ENCODE data around the gene DGLUCY. TPM values are rescaled to one million over a fixed set of nuclear protein-coding genes. Genes with fewer than 3 reads are reported as not detected.
"Not testable (repeated sequence)": the region's sequence is repeated elsewhere in the genome, so short reads cannot be mapped to it uniquely, and the experiment has no call there.

DGLUCY gene
- total RNA-seq, 2 experiments from 2014 or later = 109 to 110 TPM

GRCh38 chr14:91163316-91163715, 49.4 kb downstream of the DGLUCY start:
- no peaks in the 10 kb centered on the region for H3K9me3 Mint-ChIP-seq
- no peak for DNase-seq
- no peaks in the 10 kb centered on the region for H3K27me3 Mint-ChIP-seq
- POLR2A ChIA-PET = no interaction called here
- H3K36me3 Mint-ChIP-seq (ENCODE audit: low read depth) = peaks cover 54% of the 10 kb centered on the region
- no peak overlapping the region for H3K27ac Mint-ChIP-seq
- no peak overlapping the region for H3K4me3 Mint-ChIP-seq
- CTCF ChIA-PET = no interaction called here
- no peaks in the 10 kb centered on the region for H3K4me1 Mint-ChIP-seq

- CTCF ChIA-PET = no interaction called here
Observed at GRCh38 chr14:91164676-91165075, 50.8 kb downstream of the DGLUCY start.

GRCh38 chr14:91167380-91167770, 53.5 kb downstream of the DGLUCY start:
- ChIA-PET CTCF (interaction anchor here (0.9 to 3.2 kb wide), 2 partner anchors 9 to 339 kb away, joined by 5 to 14 read pairs; no protein-coding TSS in a partner anchor), POLR2A (no interaction called here)
- Mint-ChIP-seq H3K27me3 (no peaks in the 10 kb centered on the region), H3K9me3 (no peaks in the 10 kb centered on the region), H3K4me1 (no peaks in the 10 kb centered on the region), H3K36me3 (ENCODE audit: low read depth) (peaks cover 42% of the 10 kb centered on the region), H3K4me3 (no peak overlapping the region), H3K27ac (peak overlapping the region; percentile 28)
- DNase-seq = no peak

More at GRCh38 chr14:91164676-91165075, 50.8 kb downstream of the DGLUCY start:
- POLR2A ChIA-PET = no interaction called here
- H3K27me3 Mint-ChIP-seq = no peaks in the 10 kb centered on the region
- H3K9me3 Mint-ChIP-seq = no peaks in the 10 kb centered on the region
- DNase-seq = no peak
- H3K4me3 Mint-ChIP-seq = no peak overlapping the region
- no peaks in the 10 kb centered on the region for H3K4me1 Mint-ChIP-seq
- peaks cover 55% of the 10 kb centered on the region for H3K36me3 Mint-ChIP-seq (ENCODE audit: low read depth)
- H3K27ac Mint-ChIP-seq = no peak overlapping the region

GRCh38 chr14:91169951-91170350, 56.1 kb downstream of the DGLUCY start:
- CTCF ChIA-PET = interaction anchor here (0.6 to 1.4 kb wide), 2 partner anchors 16 to 24 kb away, joined by 3 read pairs; no protein-coding TSS in a partner anchor
- Mint-ChIP-seq H3K27ac (no peak overlapping the region), H3K4me1 (peaks cover 5% of the 10 kb centered on the region), H3K27me3 (no peaks in the 10 kb centered on the region), H3K36me3 (ENCODE audit: low read depth) (peaks cover 51% of the 10 kb centered on the region), H3K9me3 (no peaks in the 10 kb centered on the region), H3K4me3 (no peak overlapping the region)
- POLR2A ChIA-PET = no interaction called here
- no peak for DNase-seq

GRCh38 chr14:91170504-91171121, 56.7 kb downstream of the DGLUCY start:
- no peaks in the 10 kb centered on the region for H3K27me3 Mint-ChIP-seq
- peaks cover 52% of the 10 kb centered on the region for H3K36me3 Mint-ChIP-seq (ENCODE audit: low read depth)
- no peak overlapping the region for H3K4me3 Mint-ChIP-seq
- no peak for DNase-seq
- no peaks in the 10 kb centered on the region for H3K9me3 Mint-ChIP-seq
- H3K27ac Mint-ChIP-seq = peak overlapping the region; percentile 19
- CTCF ChIA-PET = interaction anchor here (1.4 to 1.8 kb wide), 2 partner anchors 17 to 32 kb away, joined by 3 to 4 read pairs; no protein-coding TSS in a partner anchor
- H3K4me1 Mint-ChIP-seq = peaks cover 6% of the 10 kb centered on the region
- POLR2A ChIA-PET = no interaction called here

GRCh38 chr14:91171291-91171690, 57.4 kb downstream of the DGLUCY start:
- no peaks in the 10 kb centered on the region for H3K9me3 Mint-ChIP-seq
- no peak overlapping the region for H3K27ac Mint-ChIP-seq
- no peak for DNase-seq
- H3K4me1 Mint-ChIP-seq = peaks cover 9% of the 10 kb centered on the region
- peaks cover 50% of the 10 kb centered on the region for H3K36me3 Mint-ChIP-seq (ENCODE audit: low read depth)
- POLR2A ChIA-PET = no interaction called here
- CTCF ChIA-PET = interaction anchor here (1.4 to 1.8 kb wide), 2 partner anchors 17 to 33 kb away, joined by 3 to 4 read pairs; no protein-coding TSS in a partner anchor
- no peaks in the 10 kb centered on the region for H3K27me3 Mint-ChIP-seq
- H3K4me3 Mint-ChIP-seq = no peak overlapping the region

- peak overlapping the region; percentile 63 for H3K27ac Mint-ChIP-seq
- no peak overlapping the region for H3K4me3 Mint-ChIP-seq
- DNase-seq = peak; percentile 86
- CTCF ChIA-PET = interaction anchor here (0.6 to 6.2 kb wide), 46 partner anchors 11 to 746 kb away, joined by 3 to 101 read pairs (median 4); partner anchors contain the start of gene GPR68
- H3K9me3 Mint-ChIP-seq = no peaks in the 10 kb centered on the region
- H3K4me1 Mint-ChIP-seq = peaks cover 24% of the 10 kb centered on the region
- POLR2A ChIA-PET = no interaction called here
- H3K27me3 Mint-ChIP-seq = no peaks in the 10 kb centered on the region
- peaks cover 51% of the 10 kb centered on the region for H3K36me3 Mint-ChIP-seq (ENCODE audit: low read depth)
Observed at GRCh38 chr14:91173221-91173670, 59.4 kb downstream of the DGLUCY start.

GRCh38 chr14:91173904-91174303, 60.0 kb downstream of the DGLUCY start:
- H3K36me3 Mint-ChIP-seq (ENCODE audit: low read depth) = peaks cover 47% of the 10 kb centered on the region

GRCh38 chr14:91175291-91176201, 61.7 kb downstream of the DGLUCY start:
- ChIA-PET CTCF (interaction anchor here (0.7 to 6.2 kb wide), 11 partner anchors 9 to 272 kb away, joined by 3 to 101 read pairs (median 6); partner anchors contain the start of gene GPR68), POLR2A (no interaction called here)
- H3K36me3 Mint-ChIP-seq (ENCODE audit: low read depth) = peaks cover 45% of the 10 kb centered on the region
- H3K4me3 Mint-ChIP-seq = no peak overlapping the region
- peaks cover 24% of the 10 kb centered on the region for H3K4me1 Mint-ChIP-seq
- DNase-seq = no peak
- no peaks in the 10 kb centered on the region for H3K9me3 Mint-ChIP-seq
- no peaks in the 10 kb centered on the region for H3K27me3 Mint-ChIP-seq
- peak overlapping the region; percentile 46 for H3K27ac Mint-ChIP-seq

More at GRCh38 chr14:91173904-91174303, 60.0 kb downstream of the DGLUCY start:
- DNase-seq = no peak
- no peak overlapping the region for H3K4me3 Mint-ChIP-seq
- H3K9me3 Mint-ChIP-seq = no peaks in the 10 kb centered on the region
- CTCF ChIA-PET = interaction anchor here (0.9 to 6.2 kb wide), 20 partner anchors 11 to 415 kb away, joined by 3 to 101 read pairs (median 5); partner anchors contain the start of gene GPR68
- H3K27ac Mint-ChIP-seq = no peak overlapping the region
- POLR2A ChIA-PET = no interaction called here
- H3K27me3 Mint-ChIP-seq = no peaks in the 10 kb centered on the region
- peaks cover 24% of the 10 kb centered on the region for H3K4me1 Mint-ChIP-seq

GRCh38 chr14:91177073-91178034, 63.5 kb downstream of the DGLUCY start:
- H3K36me3 Mint-ChIP-seq (ENCODE audit: low read depth) = peaks cover 51% of the 10 kb centered on the region
- DNase-seq = peak; percentile 74
- H3K4me1 Mint-ChIP-seq = peaks cover 24% of the 10 kb centered on the region
- H3K4me3 Mint-ChIP-seq = no peak overlapping the region
- H3K27ac Mint-ChIP-seq = peak overlapping the region; percentile 84
- no peaks in the 10 kb centered on the region for H3K9me3 Mint-ChIP-seq
- no peaks in the 10 kb centered on the region for H3K27me3 Mint-ChIP-seq
- POLR2A ChIA-PET = no interaction called here
- CTCF ChIA-PET = interaction anchor here (0.5 to 6.2 kb wide), 39 partner anchors 8 to 274 kb away, joined by 3 to 101 read pairs (median 5); partner anchors contain the start of gene GPR68

GRCh38 chr14:91180611-91181010, 66.7 kb downstream of the DGLUCY start:
- no peaks in the 10 kb centered on the region for H3K9me3 Mint-ChIP-seq
- no peak for DNase-seq
- no peak overlapping the region for H3K27ac Mint-ChIP-seq
- H3K36me3 Mint-ChIP-seq (ENCODE audit: low read depth) = peaks cover 43% of the 10 kb centered on the region
- ChIA-PET POLR2A (no interaction called here), CTCF (no interaction called here)
- H3K4me3 Mint-ChIP-seq = no peak overlapping the region
- H3K27me3 Mint-ChIP-seq = no peaks in the 10 kb centered on the region
- peaks cover 19% of the 10 kb centered on the region for H3K4me1 Mint-ChIP-seq

GRCh38 chr14:91182753-91183152, 68.9 kb downstream of the DGLUCY start:
- DNase-seq, H3K4me3 Mint-ChIP-seq, H3K27me3 Mint-ChIP-seq, H3K9me3 Mint-ChIP-seq, POLR2A ChIA-PET, H3K4me1 Mint-ChIP-seq, H3K27ac Mint-ChIP-seq: not testable (repeated sequence)
- H3K36me3 Mint-ChIP-seq (ENCODE audit: low read depth) = peaks cover 47% of the 10 kb centered on the region
- CTCF ChIA-PET = interaction anchor here (0.7 to 4.4 kb wide), 3 partner anchors 7 to 60 kb away, joined by 3 to 32 read pairs (median 16); no protein-coding TSS in a partner anchor
